K562 (cell line): ENCODE measurements around the gene KCNH2. TPM values are rescaled to one million over a fixed set of nuclear protein-coding genes. Genes with fewer than 3 reads are reported as not detected.
A peak's percentile ranks its signal among the peaks of the same experiment; 100 is the strongest.

Source experiments
- ATAC-seq: fragments of 200-7000 bp; cut with Tn5 transposase; 3 replicates; pipeline ENCODE4 v1.9.1; 2020; ENCODE audit warnings: moderate library complexity
- BruUV-seq: library from RNA; stranded (reverse); fragments of 400-500 nt; replicated peaks from 2 replicates; lab custom pipeline; 2021; lab: Mats Ljungman, UMichigan
- CTCF ChIA-PET: fragments of 300-600 bp; formaldehyde crosslinking; extraction: SDS; loops from one replicate; lab custom pipeline; 2021; ENCODE audit warnings: low intra/inter-chr PET ratio; lab: Yijun Ruan, JAX
- POLR2A ChIA-PET: fragments of 300-600, 350-650 bp; sonication (Branson Sonifier 250); formaldehyde crosslinking; extraction: SDS; loops from one replicate; lab custom pipeline; 2021; ENCODE audit warnings: antibody characterized with exemption, inconsistent platforms; lab: Yijun Ruan, JAX
- DNase-seq, 4 experiments: peaks; one replicate each; pipeline versions ENCODE4 v3.0.0 to v3.0.0-alpha.2; 2011 to 2018; ENCODE audit warnings: low spot score in 3 of 4, mixed read lengths in 3 of 4; ENCODE audit errors: extremely low read depth in 1 of 4
- FAIRE-seq: peaks from 2 replicates; lab custom pipeline; 2011; peaks lifted over from hg19 to GRCh38; lab: Jason Lieb, UNC
- H2AFZ ChIP-seq: 2 replicates; pipeline ENCODE4 v1.6.0; 2011; ENCODE audit warnings: low read depth, low read length, control low read depth, inconsistent platforms
- H3K27ac ChIP-seq: fragments of 200-600 bp; 3 replicates; pipeline ENCODE4 v1.8.0; 2011; ENCODE audit warnings: low read depth, mild to moderate bottlenecking, control low read depth, inconsistent platforms, low read length, moderate library complexity, mixed read lengths; ENCODE audit errors: extremely low read depth
- H3K27me3 ChIP-seq, 2 experiments: fragments of 300-600 bp in 1 of 2; 2 replicates in 1 of 2; 3 replicates in 1 of 2; pipeline versions ENCODE4 v1.6.0 to v1.8.0; 2011; ENCODE audit warnings: inconsistent platforms in 2 of 2, low read length in 2 of 2, mild to moderate bottlenecking in 1 of 2, mixed read lengths in 1 of 2, moderate library complexity in 1 of 2; ENCODE audit not compliant: control insufficient read depth in 2 of 2, insufficient read depth in 2 of 2
- H3K36me3 ChIP-seq: fragments of 300-600 bp; 3 replicates; pipeline ENCODE4 v1.8.0; 2011; ENCODE audit warnings: mild to moderate bottlenecking, low read length, inconsistent platforms; ENCODE audit not compliant: control insufficient read depth, insufficient read depth
- H3K4me1 ChIP-seq, 2 experiments: fragments of 200-600 bp in 1 of 2; replicated peaks in 1 of 2; 2 replicates in 1 of 2; 3 replicates in 1 of 2; pipeline versions ENCODE4 v1.5.1 to v1.8.0; 2011; ENCODE audit warnings: inconsistent platforms in 2 of 2, low read length in 2 of 2, mild to moderate bottlenecking in 1 of 2, mixed read lengths in 1 of 2, moderate library complexity in 1 of 2; ENCODE audit not compliant: control insufficient read depth in 2 of 2, insufficient read depth in 2 of 2
- H3K4me2 ChIP-seq: 2 replicates; pipeline ENCODE4 v1.6.1; 2011; ENCODE audit warnings: low read length, control low read depth, inconsistent platforms, mixed read lengths; ENCODE audit not compliant: insufficient read depth
- H3K4me3 ChIP-seq: fragments of 200-600 bp; sonication (generic), shearing (Covaris generic); 2 replicates; pipeline ENCODE4 v1.5.1; 2016; ENCODE audit warnings: control low read depth, inconsistent platforms
- H3K79me2 ChIP-seq: fragments of 200-600 bp; 3 replicates; pipeline ENCODE4 v1.8.0; 2011; ENCODE audit warnings: low read length, inconsistent platforms; ENCODE audit not compliant: control insufficient read depth, insufficient read depth
- H3K9ac ChIP-seq, 2 experiments: 2 replicates each; pipeline versions ENCODE4 v1.6.0 to v1.6.1; 2011; ENCODE audit warnings: low read depth in 2 of 2, low read length in 2 of 2, control low read depth in 1 of 2, inconsistent platforms in 1 of 2, mild to moderate bottlenecking in 1 of 2, mixed read lengths in 1 of 2; ENCODE audit not compliant: insufficient read depth in 1 of 2
- H3K9me1 ChIP-seq: one replicate; pipeline ENCODE4 v1.6.0; 2011; ENCODE audit warnings: inconsistent platforms, mild to moderate bottlenecking, low read length, moderate library complexity; ENCODE audit not compliant: control insufficient read depth, insufficient read depth
- H3K9me3 ChIP-seq: replicated peaks from 2 replicates; pipeline ENCODE4 v1.5.1; 2011; ENCODE audit warnings: low read depth, low read length, inconsistent platforms; ENCODE audit not compliant: control insufficient read depth, insufficient read depth
- H4K20me1 ChIP-seq: replicated peaks from 2 replicates; pipeline ENCODE4 v1.6.1; 2011; ENCODE audit warnings: low read length, inconsistent platforms, mixed read lengths; ENCODE audit not compliant: control insufficient read depth, insufficient read depth
- ADNP ChIP-seq: fragments of 200-800 bp; sonication (Bioruptor generic); IDR thresholded peaks from 2 replicates; pipeline ENCODE4 v1.6.1; 2016; ENCODE audit warnings: missing genetic modification characterization, missing compliant biosample characterization
- BCOR ChIP-seq: fragments of 450-650 bp; IDR thresholded peaks from 2 replicates; pipeline ENCODE4 v1.6.1; 2016
- ETV1 ChIP-seq: fragments of 450-650 bp; conservative IDR thresholded peaks from 2 replicates; pipeline ENCODE4 v1.6.1; 2016; ENCODE audit warnings: missing genetic modification characterization, control low read depth, low read depth, missing compliant biosample characterization
- HDAC2 ChIP-seq: fragments of 450-650 bp; IDR thresholded peaks from 2 replicates; pipeline ENCODE4 v1.6.1; 2016; ENCODE audit warnings: mild to moderate bottlenecking
- SMARCA5 ChIP-seq: fragments of 450-650 bp; IDR thresholded peaks from 2 replicates; pipeline ENCODE4 v1.6.1; 2016
- TCF7L2 ChIP-seq: fragments of 150-350 bp; IDR thresholded peaks from 2 replicates; pipeline ENCODE4 v1.6.1; 2016; ENCODE audit warnings: low read depth, mild to moderate bottlenecking, low read length, moderate library complexity
- ZNF140 ChIP-seq: fragments of 250-450 bp; sonication (Bioruptor Pico); IDR thresholded peaks from 2 replicates; pipeline ENCODE4 v1.8.0; 2021; ENCODE audit warnings: moderate library complexity, mild to moderate bottlenecking, inconsistent platforms
- WGBS: fragments of 100-300 bp; shearing (Covaris generic); methylation state at CpG from one replicate; pipeline ENCODE4 v1.1.6; 2016; ENCODE audit warnings: low coverage, mixed read lengths; ENCODE audit not compliant: insufficient coverage; ENCODE audit errors: missing lambda C conversion rate; 5-methylcytosine and 5-hydroxymethylcytosine counted together
- in situ Hi-C: fragments of 300-500 bp; cut with MboI; formaldehyde crosslinking; loops from 4 replicates; pipeline ENCODE4 v1.15.0; 2018; ENCODE audit warnings: inconsistent platforms, mixed read lengths
- intact Hi-C: fragments of 100-400 bp; cut with micrococcal nuclease; formaldehyde crosslinking; loops from 2 replicates; pipeline ENCODE4 v1.14.2; 2022
- polyA plus RNA-seq, 8 experiments: library from polyadenylated mRNA; depleted of rRNA in 4 of 8; stranded (reverse) in 5 of 8; unstranded in 3 of 8; fragments of >200 nt; fragmentation: Nextera tagmentation in 2 of 8; fragmentation: Illumina TruSeq in 1 of 8; extraction: Ambion mirVana in 2 of 8; extraction: Trizol in 1 of 8; gene quantifications; 2 replicates each; pipeline versions ENCODE4 v1.2.1 to v1.2.3, GENCODE V29; 2011 to 2014; ENCODE audit warnings: inconsistent platforms in 1 of 8, missing spikeins in 1 of 8
- total RNA-seq, 7 experiments: library from RNA; depleted of rRNA in 6 of 7; stranded (reverse); fragments of >200 nt in 6 of 7; fragmentation: Illumina TruSeq in 2 of 7; extraction: Trizol in 2 of 7; gene quantifications; 2 replicates each; pipeline versions ENCODE4 v1.2.1 to v1.2.3, GENCODE V29; 2011 to 2021; ENCODE audit warnings: low replicate concordance in 1 of 7
- TF ChIP-seq, protein P1 (sequence below): fragments of 450-650 bp; IDR thresholded peaks from 2 replicates; pipeline ENCODE4 v1.6.1; 2016; ENCODE audit warnings: antibody characterized with exemption

KCNH2 gene
- total and polyA plus RNA-seq, 9 of the 15 experiments (the other 6 are each of a cell fraction or from before 2014, with no cell fraction given): 18.1 to 368 (median 218) TPM

DNA sequence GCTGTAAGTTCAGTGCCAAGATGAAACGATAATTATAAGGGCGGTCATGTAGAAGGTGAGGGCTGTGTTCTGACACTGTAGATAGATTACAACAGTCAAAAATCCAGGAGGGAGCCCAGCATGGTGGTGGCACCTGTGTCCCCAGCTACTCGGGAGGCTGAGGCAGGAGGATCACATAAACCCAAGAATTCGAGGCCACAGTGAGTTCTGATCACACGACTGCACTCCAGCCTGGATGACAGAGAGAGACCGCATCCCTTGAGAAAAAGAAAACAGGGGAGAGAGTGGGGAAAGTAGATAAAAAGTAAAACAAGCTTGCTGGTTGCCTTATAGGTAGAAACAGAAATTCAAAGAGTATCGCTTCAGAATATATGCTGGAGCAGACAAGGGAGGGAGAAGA lies 52.1 kb downstream of the KCNH2 start:
- no peak; the same call in 2 of the 3 replicates for ATAC-seq
- no peaks in the 10 kb centered on the region for H3K36me3 ChIP-seq
- H3K27me3 ChIP-seq: no peaks in the 10 kb centered on the region
- H3K4me1 ChIP-seq: peaks cover 10 to 29% of the 10 kb centered on the region in 2 experiments
- H3K9me3 ChIP-seq: no peaks in the 10 kb centered on the region
- no TSS peak for BruUV-seq
- H3K79me2 ChIP-seq: no peaks in the 10 kb centered on the region
- 38% methylated on average over 7 of the region's 7 CpGs for WGBS
- CTCF ChIA-PET: interaction anchor here (0.6 kb wide), 1 partner anchor 86 kb away, joined by 3 read pairs; no protein-coding TSS in a partner anchor
- no peaks in the 10 kb centered on the region for H4K20me1 ChIP-seq
- H3K4me2 ChIP-seq: peak overlapping the region; percentile 1; the same call in 1 of the 2 replicates
- in situ Hi-C loops: no loop called here
- H3K27ac ChIP-seq: no peak overlapping the region
- H3K9me1 ChIP-seq: no peaks in the 10 kb centered on the region
- TF ChIP-seq ADNP (tag): no peak
- TF ChIP-seq TCF7L2: no peak
- TF ChIP-seq ETV1 (tag): 0 out of 2 replicates have a peak, but pooled peaks have one; percentile 6
- 0 out of 2 replicates have a peak, but pooled peaks have one; percentile 41 for TF ChIP-seq HDAC2
- 0 out of 2 replicates have a peak, but pooled peaks have one; percentile 18 for TF ChIP-seq SMARCA5
- peak; percentile 62; the same call in 1 of the 2 replicates for TF ChIP-seq BCOR
- TF ChIP-seq, protein P1, sequence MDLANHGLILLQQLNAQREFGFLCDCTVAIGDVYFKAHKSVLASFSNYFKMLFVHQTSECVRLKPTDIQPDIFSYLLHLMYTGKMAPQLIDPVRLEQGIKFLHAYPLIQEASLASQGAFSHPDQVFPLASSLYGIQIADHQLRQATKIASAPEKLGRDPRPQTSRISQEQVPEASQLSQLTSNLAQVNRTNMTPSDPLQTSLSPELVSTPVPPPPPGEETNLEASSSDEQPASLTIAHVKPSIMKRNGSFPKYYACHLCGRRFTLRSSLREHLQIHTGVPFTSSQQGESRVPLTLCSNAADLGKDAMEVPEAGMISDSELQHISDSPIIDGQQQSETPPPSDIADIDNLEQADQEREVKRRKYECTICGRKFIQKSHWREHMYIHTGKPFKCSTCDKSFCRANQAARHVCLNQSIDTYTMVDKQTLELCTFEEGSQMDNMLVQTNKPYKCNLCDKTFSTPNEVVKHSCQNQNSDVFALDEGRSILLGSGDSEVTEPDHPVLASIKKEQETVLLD: peak; percentile 53; the same call in 1 of the 2 replicates
- TF ChIP-seq ZNF140 (CRISPR knock-in tag): no peak
- peak; percentile 15 for FAIRE-seq
- POLR2A ChIA-PET: interaction anchor here (0.6 to 1.8 kb wide), 8 partner anchors 9 to 181 kb away, joined by 3 to 13 read pairs (median 4); no protein-coding TSS in a partner anchor
- no peak overlapping the region for H3K4me3 ChIP-seq
- peak overlapping the region; percentile 58 for H2AFZ ChIP-seq
- intact Hi-C loops: no loop called here
- peak in 1 of 4 experiments; percentile 21 for DNase-seq
- H3K9ac ChIP-seq: 0 out of 4 replicates have a peak overlapping the region, but pooled peaks of 1 of the 2 experiments have one; percentile 7
